Activated CD4-positive, alpha-beta T cell treated with anti-CD3 and anti-CD28 coated beads, Interleukin-2, amount 50 U/mL, for 24 hours (primary cell): ENCODE measurements around the gene SPATA31C1.
"Not testable (repeated sequence)": the region's sequence is repeated elsewhere in the genome, so short reads cannot be mapped to it uniquely, and the experiment has no call there.

ENCODE experiments used
- DNase-seq, 2 donors: peaks; one replicate each; pipeline ENCODE4 v3.0.0-alpha.2; 2020; ENCODE audit warnings: low read depth in 1 of 2, low spot score in 1 of 2

The SPATA31C1 gene

DNA sequence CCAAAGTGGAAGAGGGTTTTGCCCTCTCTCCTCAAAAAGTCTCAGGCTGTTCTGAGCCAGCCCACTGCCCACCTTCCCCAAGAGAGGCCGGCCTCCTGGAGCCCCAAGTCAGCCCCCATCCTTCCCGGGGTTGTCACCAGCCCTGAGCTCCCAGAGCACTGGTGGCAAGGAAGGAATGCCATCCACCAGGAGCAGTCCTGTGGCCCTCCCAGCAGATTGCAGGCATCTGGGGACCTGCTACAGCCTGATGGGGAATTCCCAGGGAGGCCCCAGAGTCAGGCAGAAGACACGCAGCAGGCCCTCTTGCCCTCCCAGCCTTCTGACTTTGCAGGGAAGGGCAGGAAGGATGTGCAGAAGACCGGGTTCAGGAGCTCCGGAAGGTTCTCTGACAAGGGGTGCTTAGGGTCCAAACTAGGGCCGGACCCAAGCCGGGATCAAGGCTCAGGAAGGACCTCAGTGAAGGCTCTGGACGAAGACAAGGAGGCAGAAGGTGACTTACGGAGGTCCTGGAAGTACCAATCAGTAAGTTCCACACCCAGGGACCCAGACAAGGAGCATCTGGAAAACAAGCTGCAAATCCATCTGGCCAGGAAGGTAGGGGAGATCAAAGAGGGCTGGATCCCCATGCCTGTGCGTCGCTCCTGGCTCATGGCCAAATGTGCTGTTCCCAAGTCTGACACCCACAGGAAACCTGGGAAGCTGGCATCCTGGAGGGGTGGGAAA, 31.4 kb upstream of the SPATA31C1 start:
- DNase-seq: no peak

DNA sequence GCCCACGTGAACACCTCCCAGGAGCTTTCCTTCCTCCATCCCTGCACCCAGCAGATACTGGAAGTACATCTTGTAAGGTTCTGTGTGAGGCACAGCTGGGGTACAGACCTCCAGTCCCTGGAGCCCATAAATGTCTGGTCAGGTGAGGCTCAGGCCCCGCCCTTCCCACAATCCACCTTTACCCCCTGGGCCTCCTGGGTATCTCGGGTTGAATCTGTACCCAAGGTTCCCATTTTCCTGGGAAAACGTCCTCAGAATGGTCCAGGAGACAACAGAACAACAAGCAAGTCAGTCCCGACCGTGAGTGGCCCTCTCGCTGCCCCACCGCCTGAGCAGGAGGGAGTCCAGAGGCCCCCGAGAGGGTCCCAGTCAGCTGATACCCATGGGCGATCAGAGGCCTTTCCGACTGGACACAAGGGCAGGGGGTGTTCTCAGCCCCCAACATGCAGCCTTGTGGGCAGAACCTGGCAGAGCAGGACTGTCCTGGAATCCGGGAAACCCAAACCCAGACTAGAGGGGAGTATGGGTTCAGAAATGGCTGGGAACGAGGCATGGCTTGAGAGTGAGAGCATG, 30.7 kb upstream of the SPATA31C1 start:
- no peak for DNase-seq

DNA sequence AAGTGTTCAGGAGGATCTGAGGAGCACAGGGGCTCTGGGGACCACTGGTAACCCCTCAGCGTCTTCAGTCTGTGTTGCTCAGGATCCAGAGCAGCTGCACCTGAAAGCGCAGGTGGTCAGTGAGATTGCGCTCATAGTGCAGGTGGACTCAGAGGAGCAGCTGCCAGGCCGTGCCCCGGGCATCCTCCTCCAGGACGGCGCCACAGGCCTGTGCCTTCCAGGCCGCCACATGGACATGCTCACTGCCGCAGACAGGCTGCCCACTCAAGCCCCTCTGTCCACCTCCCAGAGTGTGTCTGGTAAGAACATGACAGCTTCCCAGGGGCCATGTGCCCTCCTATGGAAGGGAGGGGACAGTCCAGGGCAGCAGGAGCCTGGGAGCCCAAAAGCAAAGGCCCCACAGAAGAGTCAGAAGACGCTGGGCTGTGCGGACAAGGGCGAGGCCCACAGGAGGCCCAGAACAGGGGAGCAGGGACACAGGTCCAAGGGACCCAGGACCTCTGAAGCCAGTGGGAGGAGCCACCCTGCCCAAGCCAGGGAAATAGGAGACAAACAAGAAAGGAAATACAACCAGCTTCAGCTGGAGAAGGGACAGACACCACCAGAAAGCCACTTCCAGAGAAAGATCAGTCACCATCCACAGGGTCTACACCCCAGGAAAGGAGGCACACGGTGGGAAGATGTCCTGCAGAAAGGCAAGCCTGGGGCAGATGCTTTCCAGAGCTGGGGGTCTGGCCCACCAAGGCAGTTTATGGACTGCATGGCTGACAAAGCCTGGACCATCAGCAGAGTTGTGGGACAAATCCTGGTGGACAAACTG, 29.9 kb upstream of the SPATA31C1 start:
- no peak for DNase-seq

DNA sequence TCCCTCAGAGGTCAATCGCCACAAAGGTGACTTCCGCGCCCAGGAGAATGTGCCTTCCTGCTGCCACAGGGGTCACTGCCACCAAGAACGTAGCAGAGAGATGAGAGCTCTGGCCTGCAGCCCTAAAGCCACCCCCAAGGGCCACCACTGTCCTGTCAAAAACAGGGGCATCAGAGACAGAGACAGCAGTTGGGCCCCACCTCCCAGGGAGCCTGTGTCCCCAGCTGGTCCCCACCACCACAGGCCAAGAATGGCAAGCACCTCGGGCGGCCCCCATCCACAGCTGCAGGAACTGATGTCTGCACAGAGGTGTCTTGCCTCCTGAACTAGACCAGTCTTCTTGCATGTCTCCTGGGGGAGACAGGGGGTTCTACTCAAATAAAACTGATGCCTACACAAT, 29.3 kb upstream of the SPATA31C1 start:
- no peak for DNase-seq

DNA sequence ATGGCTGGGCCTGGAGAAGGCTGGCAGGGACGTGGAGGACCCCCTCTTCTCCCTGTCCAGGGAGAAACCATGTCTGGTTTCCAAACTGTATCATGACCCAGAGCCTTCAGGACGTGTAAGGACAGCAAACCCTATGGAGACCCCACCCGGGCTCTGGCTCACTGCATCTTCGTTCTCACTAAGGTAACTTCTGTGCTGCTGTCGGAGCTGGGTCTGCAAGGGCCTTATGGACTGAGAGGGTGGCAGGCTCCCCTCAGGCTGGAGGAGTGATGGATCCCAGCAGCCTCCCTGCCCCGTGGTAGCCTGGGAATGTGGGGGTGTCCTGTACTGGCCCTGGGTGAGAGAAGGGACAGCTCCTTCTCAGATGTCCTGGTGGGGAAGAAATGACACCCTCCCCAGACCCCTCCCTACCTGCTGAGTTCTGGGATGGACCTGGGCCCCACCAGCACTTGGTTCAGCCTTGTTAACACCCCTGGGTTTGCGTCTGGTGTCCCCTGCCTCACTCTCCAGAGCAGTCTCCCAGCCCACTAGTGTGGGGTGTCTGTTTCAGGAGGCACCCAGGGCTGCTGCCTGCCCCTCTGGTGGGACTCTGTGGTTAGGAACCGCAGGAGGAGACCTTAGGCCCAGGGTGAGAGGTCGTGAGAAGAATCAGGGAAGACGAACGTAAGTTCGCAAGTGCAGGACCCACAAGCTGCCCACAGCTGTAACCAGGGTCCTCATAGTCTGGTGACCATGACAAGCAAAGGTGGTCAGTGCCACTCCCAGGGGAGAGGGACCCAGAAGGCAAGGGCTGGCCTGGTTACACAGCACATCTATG, 28.5 kb upstream of the SPATA31C1 start:
- no peak for DNase-seq

DNA sequence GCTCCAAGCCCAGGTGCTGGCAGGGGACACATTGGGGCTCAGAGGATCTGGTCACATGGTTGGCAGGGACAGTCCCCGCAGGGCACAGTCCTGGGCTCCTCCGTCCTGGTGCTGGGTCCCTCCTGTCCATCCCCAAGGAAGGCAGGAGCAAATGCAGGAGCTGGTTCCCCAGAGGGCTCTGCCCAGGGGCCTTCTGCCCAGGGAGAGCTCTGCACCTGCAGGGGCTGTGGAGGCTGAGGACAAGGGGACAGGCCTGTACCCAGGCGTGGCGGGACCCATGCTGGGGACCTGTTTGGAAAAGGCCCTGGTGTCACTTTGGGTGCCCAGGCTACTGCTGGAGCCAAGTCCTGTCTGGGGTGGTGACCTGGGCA, 27.9 kb upstream of the SPATA31C1 start:
- DNase-seq: no peak

DNA sequence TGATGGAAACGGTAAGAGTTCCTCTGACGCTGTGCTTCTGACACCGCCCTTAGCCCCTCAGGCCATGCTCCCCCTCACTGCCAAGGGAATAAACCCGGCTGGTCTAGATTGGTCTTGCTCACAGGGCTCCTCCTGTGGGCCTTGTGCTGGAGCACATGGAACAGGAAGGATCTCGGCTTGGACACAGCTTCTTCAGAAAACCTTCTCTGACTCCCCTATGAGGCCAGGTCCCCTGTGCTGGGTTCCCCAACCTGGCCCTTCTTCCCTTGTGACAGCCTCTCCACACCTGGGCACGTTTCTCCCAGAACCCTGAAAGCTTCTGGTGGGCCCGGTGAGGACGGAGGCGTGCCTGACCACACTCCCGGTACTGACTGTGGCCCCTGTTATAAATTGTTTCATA, 26.9 kb upstream of the SPATA31C1 start:
- no peak for DNase-seq

DNA sequence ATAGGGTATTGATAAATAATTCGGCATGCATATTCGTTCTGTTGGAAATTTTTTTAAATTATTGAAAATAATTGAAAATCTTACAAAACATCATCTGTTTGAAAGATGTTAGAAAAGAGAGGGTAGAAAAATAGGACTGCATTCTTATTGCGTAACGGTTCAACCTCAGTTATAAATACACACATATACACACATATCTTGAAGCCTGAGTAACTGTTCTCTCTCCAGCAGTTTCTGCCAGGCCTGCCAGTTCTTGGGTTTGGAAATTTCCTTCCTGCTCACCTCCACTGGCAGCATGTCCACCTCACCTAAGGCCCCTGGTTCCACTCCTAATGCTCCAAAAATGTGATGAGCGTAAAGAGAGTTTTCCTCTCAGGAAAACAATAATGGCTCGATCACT, 26.0 kb upstream of the SPATA31C1 start:
- no peak for DNase-seq

DNA sequence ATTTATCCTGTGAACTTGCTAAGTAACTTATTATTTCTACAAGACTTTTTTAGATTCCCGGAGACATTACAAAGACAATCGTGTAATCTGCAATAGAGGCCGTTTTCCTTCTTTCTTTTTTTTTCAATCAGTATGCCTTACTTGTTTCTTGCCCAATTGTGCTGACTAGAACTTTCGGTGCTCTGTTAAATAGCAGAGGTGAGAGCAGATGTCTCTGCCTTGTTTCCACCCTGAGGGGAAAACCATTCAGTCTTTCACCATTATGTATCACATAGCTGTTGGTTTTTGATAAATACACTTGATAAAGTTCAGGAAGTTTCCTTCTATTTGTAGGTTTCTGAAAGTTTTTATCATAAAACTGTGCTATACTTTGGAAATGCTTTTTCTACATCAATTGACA, 24.8 kb upstream of the SPATA31C1 start:
- DNase-seq: no peak

DNA sequence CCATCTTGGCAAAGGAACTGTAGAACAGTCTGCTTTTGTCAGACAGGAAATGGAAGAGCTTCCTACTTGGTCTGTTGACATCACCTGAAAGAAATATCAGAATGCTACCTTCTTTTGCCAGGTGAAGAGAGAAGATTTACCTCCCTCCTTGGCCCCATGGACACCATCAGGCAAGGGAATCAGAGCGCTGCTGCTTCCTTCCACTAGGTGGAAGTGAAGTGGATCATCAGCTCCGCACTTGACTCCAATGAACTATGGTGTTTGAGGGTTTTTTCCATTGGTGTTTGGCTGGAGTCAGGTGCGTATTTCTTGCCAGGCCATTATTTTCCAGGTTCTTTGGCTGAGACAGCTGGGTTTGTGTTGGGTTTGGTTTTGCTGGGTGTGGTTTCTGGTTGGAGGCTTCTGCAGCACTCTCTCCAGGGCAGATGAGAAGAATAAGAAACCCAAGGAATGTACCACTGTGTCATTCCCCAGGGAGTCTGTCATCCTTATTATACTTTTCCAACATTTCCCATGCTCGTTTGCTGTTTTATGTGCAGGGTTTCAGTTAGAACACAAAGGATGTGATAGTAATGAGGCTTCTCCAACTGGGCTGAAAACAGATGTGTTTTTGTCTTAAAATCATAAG, 22.6 kb upstream of the SPATA31C1 start:
- DNase-seq: no peak

DNA sequence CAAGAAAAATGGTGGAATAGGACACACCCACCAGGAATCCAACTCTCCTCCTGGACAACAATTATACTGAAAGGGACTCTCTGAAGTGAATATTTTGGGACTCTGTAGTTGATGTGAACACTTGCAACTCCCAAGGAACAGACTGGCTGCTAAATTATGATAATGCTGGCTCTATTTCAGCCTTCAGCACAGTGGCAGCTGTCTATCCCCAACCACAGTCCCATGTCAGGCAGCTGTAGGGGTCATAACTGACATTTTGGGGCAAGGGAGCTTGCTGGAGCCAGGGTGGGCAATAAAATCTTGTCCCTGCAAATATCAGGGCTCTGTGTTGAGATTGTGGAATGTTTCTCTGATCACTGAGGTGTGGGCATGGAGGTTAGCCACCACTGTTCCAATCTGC, 20.9 kb upstream of the SPATA31C1 start:
- no peak for DNase-seq

DNA sequence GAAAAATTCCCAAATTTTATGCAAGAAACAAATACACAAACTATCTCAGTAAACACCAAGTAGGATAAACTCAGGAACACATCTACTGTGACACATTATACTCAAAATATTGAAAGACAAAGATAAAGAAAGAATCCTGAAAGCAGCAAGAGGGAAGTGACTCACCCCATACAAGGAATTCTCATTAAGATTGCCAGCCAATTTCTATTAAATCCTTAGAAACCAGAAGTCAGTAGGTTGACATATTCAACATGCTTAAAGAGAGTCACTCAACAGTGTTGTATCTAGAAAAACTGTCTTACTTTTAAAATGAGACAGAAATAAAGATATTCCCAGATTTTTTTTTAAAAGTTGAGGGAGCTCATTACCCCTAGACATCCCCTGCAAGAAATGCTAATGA, 19.6 kb upstream of the SPATA31C1 start:
- no peak for DNase-seq

DNA sequence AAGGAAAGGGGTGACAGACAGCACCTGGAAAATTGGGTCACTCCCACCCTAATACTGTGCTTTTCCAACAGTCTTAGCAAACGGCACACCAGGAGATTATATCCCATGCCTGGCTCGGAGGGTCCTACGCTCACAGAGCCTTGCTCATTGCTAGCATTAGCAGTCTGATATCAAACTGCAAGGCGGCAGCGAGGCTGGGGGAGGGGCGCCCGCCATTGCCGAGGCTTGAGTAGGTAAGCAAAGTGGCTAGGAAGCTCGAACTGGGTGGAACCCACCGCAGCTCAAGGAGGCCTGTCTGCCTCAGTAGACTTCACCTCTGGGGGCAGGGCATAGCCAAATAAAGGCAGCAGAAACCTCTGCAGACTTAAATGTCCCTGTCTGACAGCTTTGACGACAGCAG, 15.4 kb upstream of the SPATA31C1 start:
- not testable (repeated sequence) for DNase-seq

DNA sequence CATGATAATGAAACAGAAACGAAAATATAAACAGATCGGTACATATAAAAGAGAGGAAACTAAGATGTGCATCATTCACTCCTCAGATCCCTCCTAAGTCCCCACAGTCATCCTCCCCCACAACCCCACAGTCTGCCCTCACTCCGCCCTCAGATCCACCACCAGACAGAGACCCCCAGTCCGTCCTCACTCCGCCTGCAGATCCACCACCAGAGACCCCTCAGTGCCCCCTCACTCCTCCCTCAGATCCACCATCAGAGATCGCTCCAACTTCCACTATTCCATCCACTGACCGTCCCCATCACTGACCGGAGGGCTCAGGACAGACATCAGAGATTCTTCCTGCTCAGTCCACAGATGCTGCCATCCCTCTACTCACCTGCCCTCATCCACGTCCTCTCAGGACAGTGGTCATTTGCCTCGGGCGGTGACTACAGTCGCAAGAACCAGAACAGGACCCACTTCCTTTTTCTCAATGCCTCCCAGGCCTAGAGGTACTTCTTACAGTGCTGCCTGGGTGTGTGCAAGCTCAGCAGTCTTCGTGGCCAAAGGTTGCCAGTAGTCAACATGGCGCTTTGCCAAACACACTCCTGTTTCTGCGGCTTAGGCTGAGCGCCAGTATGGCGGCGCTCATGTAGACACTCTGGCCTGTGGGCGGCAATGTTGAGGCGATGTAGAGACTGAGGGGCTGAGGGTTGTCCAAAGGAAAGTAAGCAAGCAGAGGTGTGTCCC, 8.3 kb upstream of the SPATA31C1 start:
- no peak for DNase-seq

DNA sequence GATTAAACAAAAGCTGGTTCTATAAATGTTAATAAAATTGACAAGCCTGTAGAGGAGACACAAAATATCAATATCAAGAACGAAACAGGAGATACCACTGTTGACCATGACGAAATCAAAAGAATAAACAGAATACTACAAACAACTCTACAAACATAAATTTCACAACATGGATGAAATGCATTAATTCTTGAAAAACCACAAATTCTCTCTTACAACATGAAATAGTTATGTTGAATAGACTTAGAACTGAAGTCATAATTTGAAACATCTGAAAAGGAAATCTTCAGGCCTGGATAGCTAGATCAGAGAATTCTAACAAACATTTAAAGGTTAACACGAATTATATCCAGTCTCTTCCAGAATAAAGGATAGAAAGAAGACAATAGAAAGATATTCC, 6.9 kb upstream of the SPATA31C1 start:
- DNase-seq: no peak

DNA sequence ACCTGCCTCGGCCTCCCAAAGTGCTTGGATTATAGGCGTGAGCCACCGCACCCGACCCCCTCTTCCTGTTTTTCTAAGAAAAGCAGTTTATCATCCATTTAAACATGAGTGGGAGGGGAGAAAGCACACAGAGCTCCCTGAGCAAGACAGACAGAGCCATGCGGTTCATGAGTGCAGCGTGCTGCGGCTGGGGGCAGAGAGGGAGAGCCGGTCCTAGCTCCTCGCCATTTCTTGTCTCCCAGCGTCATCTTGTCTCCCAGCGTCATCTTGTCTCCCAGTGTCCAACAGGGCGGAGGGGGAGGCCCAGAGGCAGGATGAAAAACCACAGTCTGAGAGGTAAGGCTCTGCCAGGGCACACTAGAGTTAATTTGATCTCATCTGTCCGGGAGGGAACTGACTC, 1.3 kb downstream of the SPATA31C1 start:
- DNase-seq: not testable (repeated sequence)

DNA sequence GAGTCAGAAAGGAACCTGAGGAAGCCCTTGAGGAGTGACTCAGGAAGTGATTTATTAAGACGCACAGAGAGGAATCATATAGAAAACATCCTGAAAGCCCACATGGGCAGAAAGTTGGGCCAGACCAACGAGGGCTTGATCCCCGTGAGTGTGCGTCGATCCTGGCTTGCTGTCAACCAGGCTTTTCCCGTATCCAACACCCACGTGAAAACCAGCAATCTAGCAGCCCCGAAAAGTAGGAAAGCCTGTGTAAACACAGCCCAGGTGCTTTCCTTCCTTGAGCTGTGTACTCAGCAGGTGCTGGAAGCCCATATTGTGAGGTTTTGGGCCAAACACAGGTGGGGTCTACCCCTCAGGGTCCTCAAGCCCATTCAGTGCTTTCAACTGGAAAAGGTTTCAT, 3.8 kb downstream of the SPATA31C1 start:
- DNase-seq: not testable (repeated sequence)

DNA sequence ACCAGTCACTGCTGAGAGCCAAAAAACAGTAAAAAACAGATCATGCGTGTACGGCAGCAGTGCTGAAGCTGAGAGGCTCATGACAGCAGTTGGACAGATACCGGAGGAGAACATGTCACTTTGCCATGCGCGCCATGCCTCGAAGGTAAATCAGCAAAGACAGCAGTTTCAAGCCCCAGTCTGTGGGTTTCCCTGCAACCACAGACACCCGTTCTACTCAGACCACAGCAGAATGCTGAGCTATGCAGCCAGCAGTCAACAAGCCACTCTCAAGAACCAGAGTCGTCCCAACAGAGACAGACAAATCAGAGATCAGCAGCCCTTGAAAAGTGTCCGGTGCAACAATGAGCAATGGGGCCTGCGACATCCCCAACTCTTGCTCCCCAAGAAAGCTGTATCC, 5.2 kb downstream of the SPATA31C1 start:
- DNase-seq: not testable (repeated sequence)

DNA sequence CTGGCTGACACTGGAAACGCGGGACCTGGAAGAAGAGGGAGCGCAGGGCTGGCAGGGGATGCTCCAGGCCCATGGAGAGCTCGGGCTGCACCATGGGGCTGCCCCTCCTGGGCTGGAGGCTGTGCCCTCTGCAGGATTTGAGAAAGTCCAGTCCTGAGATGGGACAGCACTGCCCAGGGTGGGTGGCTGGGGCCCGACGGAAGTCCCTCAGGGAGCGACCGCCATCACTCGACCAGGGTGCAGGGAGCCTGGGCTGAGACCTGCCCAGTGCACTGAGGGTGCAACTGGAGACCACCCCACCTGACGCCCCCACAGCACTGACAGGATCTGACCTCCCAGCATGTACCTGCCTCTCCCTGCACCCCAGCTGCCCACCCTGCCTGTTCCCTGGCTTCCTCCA, 7.1 kb downstream of the SPATA31C1 start:
- DNase-seq: not testable (repeated sequence)

DNA sequence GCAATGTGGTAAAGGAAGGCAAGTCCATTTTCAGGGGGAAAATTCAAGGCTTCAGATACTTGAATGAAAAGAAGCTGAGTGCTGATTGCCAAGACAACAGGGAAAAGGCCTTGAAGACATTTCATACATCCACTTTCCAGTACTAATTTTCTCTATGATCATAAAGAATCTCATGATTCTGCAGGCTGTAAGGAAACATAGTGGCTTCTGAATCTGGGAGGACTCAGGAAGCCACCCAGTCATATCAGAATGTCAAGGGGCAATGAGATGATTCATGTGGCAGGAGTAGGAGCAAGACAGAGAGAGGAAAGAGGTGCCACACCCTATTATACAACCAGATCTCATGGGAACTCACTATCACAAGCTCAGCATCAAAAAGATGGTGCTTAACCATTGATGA, 11.4 kb downstream of the SPATA31C1 start:
- not testable (repeated sequence) for DNase-seq
